Epithelial cell of umbilical artery (primary cell): ENCODE results near the gene IFT172. TPM values are rescaled to one million over a fixed set of nuclear protein-coding genes. Genes with fewer than 3 reads are reported as not detected.

ENCODE experiments used
- total RNA-seq: library from RNA; depleted of rRNA; stranded (reverse); fragments of >200 nt; gene quantifications from 2 replicates; pipeline ENCODE4 v1.2.3, GENCODE V29; 2014

IFT172 gene, protein sequence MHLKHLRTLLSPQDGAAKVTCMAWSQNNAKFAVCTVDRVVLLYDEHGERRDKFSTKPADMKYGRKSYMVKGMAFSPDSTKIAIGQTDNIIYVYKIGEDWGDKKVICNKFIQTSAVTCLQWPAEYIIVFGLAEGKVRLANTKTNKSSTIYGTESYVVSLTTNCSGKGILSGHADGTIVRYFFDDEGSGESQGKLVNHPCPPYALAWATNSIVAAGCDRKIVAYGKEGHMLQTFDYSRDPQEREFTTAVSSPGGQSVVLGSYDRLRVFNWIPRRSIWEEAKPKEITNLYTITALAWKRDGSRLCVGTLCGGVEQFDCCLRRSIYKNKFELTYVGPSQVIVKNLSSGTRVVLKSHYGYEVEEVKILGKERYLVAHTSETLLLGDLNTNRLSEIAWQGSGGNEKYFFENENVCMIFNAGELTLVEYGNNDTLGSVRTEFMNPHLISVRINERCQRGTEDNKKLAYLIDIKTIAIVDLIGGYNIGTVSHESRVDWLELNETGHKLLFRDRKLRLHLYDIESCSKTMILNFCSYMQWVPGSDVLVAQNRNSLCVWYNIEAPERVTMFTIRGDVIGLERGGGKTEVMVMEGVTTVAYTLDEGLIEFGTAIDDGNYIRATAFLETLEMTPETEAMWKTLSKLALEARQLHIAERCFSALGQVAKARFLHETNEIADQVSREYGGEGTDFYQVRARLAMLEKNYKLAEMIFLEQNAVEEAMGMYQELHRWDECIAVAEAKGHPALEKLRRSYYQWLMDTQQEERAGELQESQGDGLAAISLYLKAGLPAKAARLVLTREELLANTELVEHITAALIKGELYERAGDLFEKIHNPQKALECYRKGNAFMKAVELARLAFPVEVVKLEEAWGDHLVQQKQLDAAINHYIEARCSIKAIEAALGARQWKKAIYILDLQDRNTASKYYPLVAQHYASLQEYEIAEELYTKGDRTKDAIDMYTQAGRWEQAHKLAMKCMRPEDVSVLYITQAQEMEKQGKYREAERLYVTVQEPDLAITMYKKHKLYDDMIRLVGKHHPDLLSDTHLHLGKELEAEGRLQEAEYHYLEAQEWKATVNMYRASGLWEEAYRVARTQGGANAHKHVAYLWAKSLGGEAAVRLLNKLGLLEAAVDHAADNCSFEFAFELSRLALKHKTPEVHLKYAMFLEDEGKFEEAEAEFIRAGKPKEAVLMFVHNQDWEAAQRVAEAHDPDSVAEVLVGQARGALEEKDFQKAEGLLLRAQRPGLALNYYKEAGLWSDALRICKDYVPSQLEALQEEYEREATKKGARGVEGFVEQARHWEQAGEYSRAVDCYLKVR (N-terminal part only)
- 19.8 and 28.6 TPM in 2 replicates for total RNA-seq

GRCh38 chr2:27489498-27490397 lies at the start of gene IFT172:
Gene IFT172, minus strand, starts transcription at chr2:27489743. Its CDS starts 90 bp downstream, at chr2:27489653.

DNA sequence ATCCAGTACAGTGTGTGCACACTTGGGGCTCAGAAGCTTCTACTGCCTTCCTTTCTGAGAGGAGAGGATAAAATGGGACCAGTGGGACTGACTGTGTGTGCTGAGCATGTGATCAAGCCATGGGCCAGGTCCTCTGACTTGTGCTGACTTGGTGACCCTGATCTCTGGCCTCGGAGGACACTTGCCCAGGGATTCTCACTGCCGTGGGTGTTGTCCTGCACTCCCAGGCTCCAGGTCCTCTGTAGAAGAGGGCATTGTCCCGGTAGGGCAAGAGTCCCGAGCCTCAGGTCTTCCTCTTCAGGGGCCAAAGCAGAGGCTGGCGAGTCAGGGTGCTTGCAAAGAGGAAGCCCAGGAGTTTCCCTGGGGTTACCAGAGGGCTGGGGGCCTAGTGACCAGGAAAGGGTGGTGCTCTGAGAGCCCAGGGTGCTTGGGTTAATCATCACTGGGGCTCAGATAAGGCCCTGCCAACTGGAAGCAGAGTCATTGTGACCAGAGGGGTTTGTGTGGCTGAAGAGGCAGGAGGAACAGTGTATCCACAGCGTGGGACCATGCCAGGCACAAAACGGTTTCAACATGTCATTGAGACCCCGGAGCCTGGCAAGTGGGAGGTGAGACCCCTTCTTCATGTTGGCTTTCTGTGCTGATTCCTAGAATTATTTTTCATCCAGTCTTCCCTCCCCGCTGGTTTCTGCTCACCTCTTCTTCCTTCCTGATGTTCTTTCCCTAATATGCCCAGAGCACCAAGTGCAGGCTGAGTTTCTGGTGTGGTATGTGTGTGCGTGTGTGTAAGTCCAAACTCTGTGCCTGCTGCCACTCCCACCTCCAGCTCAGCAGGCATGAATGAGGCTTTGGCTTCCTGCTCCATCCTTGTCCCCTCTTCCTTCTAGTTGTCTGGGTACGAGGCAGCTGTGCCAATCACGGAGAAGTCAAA lies 7.1 kb upstream of the IFT172 start, which contains the start of gene GCKR:
Gene GCKR (plus strand): TSS at position 483 of the 931 bp plus-strand sequence. CDS start 66 bp downstream, at position 549.

DNA sequence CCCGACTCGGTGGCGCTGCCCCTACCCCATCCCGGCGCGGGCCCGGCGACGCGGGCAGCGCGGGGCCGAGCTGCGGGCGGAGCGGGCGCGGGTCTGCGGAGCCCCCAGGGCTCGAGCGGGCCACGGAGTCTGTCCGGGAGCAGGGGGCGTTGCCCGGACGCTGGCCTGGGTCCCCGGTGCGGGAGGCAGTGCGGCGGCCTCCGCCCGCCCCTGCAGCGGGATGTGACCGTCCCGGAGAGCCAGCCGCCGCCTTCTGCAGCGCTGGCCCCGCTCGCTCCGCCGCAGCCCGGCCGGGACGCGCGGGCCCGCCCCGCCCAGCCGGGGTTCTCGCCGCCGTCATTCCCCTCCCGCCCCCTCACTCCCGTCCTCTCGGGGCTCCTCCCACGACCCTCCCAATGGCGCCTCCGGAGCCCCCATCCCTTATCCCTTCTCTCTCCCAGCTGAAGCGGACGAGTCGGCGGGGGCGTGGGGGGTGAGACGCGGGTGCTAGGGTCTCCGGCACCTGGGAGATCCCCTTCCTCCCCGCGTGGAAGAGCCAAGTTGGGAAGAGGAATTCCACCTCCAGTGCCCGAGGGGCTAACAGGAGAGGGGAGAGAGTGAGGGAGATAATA lies 5.5 kb upstream of the IFT172 start, which contains the start of gene FNDC4:
Gene FNDC4 (minus strand): TSS at position 257 of the 611 bp plus-strand sequence. CDS start 521 bp downstream, outside the sequence.

DNA sequence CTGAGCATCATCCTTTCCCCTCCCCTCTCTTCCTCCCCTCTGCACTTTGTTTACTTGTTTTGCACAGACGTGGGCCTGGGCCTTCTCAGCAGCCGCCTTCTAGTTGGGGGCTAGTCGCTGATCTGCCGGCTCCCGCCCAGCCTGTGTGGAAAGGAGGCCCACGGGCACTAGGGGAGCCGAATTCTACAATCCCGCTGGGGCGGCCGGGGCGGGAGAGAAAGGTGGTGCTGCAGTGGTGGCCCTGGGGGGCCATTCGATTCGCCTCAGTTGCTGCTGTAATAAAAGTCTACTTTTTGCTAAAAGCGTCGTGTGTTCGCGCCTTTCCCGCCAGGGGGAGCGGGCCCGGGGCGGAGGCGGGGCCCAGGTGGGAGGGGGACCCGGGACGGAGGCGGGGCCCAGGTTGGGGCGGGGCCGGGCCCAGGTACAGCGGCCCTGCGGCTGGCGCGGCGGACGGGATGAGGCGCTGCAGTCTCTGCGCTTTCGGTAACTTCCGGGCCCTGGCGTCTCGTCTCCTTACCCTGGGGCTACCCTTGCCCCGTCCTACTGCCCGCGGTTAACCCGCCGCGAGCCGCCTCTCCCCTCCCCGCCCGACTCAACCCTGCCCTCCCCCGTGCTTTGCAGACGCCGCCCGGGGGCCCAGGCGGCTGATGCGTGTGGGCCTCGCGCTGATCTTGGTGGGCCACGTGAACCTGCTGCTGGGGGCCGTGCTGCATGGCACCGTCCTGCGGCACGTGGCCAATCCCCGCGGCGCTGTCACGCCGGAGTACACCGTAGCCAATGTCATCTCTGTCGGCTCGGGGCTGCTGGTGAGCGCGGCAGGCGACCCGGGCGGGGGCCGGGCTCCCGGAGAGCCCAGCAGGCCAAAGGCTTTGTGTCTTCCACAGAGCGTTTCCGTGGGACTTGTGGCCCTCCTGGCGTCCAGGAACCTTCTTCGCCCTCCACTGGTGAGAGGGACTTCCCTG lies 47.3 kb downstream of the IFT172 start, which contains the start of gene KRTCAP3:
Gene KRTCAP3 (plus strand): TSS at position 424 of the 962 bp plus-strand sequence. CDS start 32 bp downstream, at position 456.

DNA sequence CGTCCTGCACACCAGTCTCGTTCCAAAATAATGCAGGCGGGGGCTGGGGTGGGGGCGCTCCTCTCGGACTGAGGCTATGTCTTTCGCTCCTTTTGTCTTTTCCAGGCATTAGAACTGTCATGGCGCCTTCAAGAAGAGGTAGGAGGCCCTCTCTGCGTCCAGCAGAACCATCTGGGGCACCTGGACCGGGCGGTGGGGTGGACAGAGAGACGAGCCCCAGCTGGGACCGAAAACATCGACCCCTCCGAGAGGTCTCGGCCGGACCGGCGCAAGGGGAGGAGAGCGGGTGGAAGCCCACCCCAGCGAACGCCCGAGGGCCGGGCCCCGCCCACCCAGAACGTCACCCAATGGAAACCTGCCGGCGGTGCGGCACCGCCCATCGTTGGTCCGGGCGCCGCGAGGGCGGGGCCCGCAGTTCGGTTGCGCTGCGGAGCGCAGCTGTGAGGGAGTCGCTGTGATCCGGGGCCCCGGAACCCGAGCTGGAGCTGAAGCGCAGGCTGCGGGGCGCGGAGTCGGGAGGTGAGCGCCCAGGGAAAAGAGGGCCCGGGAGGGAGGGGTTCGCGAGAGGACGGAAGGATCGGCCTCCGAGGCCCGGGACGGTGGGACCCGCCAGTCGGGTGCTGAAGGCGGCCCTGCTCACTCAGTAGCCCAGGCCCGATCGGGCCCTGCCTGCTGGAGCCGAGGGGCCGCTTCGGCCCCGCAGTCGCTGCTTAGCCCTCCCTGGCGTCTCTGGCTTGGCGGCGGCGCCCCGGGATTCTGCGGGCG lies 61.1 kb downstream of the IFT172 start, which contains the start of gene NRBP1:
Gene NRBP1 (plus strand): TSS at position 419 of the 765 bp plus-strand sequence. CDS start 4,643 bp downstream, outside the sequence.

GRCh38 chr2:27409321-27410073 lies 80.0 kb downstream of the IFT172 start, which contains the start of gene PPM1G:
Gene PPM1G, minus strand, starts transcription at chr2:27409591. Its CDS starts 169 bp downstream, at chr2:27409422.

Other genes starting within 250 kb of the IFT172 start
- gene SLC30A3, start 226.7 kb downstream of the IFT172 start, total RNA-seq = 0.32 TPM in 1 of 2 replicates, not detected in the other
- not detected in 2 replicates for gene DNAJC5G, start 214.3 kb downstream of the IFT172 start, total RNA-seq
- gene TRIM54, start 207.3 kb downstream of the IFT172 start, total RNA-seq = under 0.01 TPM in 1 of 2 replicates, not detected in the other
- gene UCN, start 181.3 kb downstream of the IFT172 start, total RNA-seq = 0.46 TPM in 1 of 2 replicates, not detected in the other
- 37.7 and 61.9 TPM in 2 replicates for gene MPV17, start 166.6 kb downstream of the IFT172 start, total RNA-seq
- 20.4 and 27.3 TPM in 2 replicates for gene GTF3C2, start 133.0 kb downstream of the IFT172 start, total RNA-seq
- gene EIF2B4, start 119.4 kb downstream of the IFT172 start, total RNA-seq = 29.6 and 35.9 TPM in 2 replicates
- gene SNX17, start 119.1 kb downstream of the IFT172 start, total RNA-seq = 136 and 162 TPM in 2 replicates
- gene ZNF513, start 109.0 kb downstream of the IFT172 start, total RNA-seq = 5.8 and 7.8 TPM in 2 replicates
- gene PPM1G, start 80.2 kb downstream of the IFT172 start, total RNA-seq = 131 and 148 TPM in 2 replicates
- 104 and 129 TPM in 2 replicates for gene NRBP1, start 61.1 kb downstream of the IFT172 start, total RNA-seq
- not detected in 2 replicates for gene KRTCAP3, start 47.4 kb downstream of the IFT172 start, total RNA-seq
- 19.5 and 36.1 TPM in 2 replicates for gene FNDC4, start 5.5 kb upstream of the IFT172 start, total RNA-seq
- gene GCKR, start 7.1 kb upstream of the IFT172 start, total RNA-seq = 3.2 and 8.8 TPM in 2 replicates
- gene ZNF512, start 93.3 kb upstream of the IFT172 start, total RNA-seq = 26.6 and 67.0 TPM in 2 replicates
- gene CCDC121, start 139.3 kb upstream of the IFT172 start, total RNA-seq = 1.3 and 2.0 TPM in 2 replicates
- gene GPN1, start 139.3 kb upstream of the IFT172 start, total RNA-seq = 48.1 and 59.3 TPM in 2 replicates
- gene SUPT7L, start 173.9 kb upstream of the IFT172 start, total RNA-seq = 12.6 and 17.2 TPM in 2 replicates
- 29.8 and 34.4 TPM in 2 replicates for gene SLC4A1AP, start 174.1 kb upstream of the IFT172 start, total RNA-seq